GM19025 (cell line): ENCODE measurements around the gene PARD6B.
"Not testable (repeated sequence)": the region's sequence is repeated elsewhere in the genome, so short reads cannot be mapped to it uniquely, and the experiment has no call there.

Source experiments
- ATAC-seq: cut with Tn5 transposase; IDR thresholded peaks from one replicate; pipeline ENCODE4 v1.9.1; 2021; ENCODE audit warnings: mild to moderate bottlenecking, low read depth, moderate library complexity; ENCODE audit not compliant: unreplicated experiment

Gene PARD6B, protein sequence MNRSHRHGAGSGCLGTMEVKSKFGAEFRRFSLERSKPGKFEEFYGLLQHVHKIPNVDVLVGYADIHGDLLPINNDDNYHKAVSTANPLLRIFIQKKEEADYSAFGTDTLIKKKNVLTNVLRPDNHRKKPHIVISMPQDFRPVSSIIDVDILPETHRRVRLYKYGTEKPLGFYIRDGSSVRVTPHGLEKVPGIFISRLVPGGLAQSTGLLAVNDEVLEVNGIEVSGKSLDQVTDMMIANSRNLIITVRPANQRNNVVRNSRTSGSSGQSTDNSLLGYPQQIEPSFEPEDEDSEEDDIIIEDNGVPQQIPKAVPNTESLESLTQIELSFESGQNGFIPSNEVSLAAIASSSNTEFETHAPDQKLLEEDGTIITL

DNA sequence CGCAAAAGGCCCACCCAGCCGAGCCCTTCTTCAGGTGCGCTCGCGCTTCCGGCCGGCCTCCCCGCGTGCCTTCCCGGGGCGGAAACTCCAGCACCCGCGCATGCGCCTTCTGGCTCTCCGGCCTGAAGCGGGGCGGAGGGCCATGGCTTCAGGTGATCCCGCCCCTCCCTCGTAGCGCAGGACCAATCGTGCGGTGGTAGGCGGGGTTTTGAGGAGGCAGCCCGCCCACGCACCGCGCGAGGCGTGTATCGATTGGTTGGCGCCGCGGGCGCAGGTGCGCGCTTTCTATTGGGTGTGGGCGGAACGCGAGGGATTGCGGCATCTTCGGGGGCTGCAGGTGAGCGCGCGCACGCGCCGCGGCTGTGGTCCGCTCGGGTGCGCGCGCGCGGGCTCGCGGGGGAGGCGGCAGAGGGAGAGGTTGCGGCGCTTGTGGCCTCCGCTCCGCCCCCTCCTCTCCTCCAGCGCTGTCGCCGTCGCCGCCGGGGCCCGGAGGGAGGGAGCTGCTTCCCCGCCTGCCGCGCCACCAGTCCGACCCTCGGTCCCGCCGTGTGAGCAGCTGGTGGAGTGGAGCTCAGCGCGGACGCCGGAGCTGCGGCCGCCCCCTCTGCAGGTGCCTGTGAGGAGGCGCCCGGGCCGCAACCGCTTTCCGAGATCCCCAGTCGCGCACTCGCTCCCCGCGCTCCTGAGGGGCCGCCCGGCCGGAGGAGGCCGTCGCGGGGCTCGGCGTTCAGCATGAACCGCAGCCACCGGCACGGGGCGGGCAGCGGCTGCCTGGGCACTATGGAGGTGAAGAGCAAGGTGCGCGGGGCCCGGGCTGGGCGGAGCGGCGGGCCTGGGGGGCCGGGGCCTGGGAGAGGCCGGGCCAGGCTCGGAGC is at the start of gene PARD6B:
PARD6B (plus strand) TSS at position 526 of the 875 bp plus-strand sequence; CDS start at position 733, 207 bp downstream.
- ATAC-seq = peak; percentile 91

DNA sequence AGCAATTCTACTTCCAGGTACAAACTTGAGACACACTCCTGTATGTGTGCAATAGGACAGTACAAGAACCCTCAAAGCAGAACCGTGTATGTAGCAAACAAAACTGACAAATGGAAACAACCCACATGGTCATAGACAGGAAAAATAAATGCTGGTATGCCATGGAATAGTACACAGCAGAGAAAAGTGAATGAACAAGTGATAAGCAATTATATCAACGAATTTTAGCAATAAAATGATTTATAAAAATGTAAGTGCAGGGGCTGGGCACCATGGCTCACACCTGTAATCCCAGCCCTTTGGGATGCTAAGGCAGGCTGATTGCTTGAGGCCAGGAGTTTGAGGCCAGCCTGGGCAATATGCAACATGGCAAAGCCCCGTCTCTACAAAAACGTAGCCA is 49.3 kb upstream of the PARD6B start:
- ATAC-seq = no peak

DNA sequence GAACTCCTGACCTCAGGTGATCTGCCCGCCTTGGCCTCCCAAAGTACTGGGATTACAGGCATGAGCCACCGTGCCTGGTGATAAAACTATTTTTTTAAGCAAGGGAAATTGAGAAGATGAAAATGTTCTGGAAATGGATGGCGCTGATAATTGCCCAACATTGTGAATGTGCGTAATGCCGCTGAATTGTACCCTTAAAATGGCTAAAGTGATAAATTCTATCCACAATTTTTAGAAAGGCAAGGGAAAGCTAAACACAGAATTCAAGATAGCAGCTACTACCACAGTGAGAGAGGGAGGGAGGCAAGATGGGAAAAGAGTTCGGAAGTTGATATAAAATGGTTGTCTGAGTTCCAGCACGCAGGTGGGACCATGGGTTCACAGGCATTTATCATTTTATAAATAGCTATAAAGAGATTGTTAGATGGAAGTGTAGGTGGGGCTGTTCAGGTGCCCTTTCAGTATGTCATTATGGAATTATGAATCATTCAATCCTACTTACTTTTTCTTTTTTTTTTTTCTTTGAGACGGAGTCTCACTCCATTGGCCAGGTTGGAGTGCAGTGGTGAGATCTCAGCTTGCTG is 48.3 kb upstream of the PARD6B start:
- ATAC-seq = no peak

DNA sequence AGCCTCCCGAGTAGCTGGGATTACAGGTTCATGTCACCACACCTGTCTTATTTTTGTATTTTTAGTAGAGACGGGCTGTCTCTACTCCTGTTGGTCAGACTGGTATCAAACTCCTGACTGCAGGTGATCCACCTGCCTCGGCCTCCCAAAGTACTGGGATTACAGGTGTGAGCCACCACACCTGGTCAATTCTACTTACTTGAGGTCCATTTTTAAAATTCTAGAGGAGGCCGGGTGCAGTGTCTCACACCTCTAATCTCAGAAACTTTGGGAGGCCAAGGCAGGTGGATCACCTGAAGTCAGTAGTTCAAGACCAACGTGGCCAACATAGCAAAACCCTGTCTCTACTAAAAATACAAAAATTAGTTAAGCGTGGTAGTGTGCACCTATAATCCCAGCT is 47.8 kb upstream of the PARD6B start:
- ATAC-seq = no peak

DNA sequence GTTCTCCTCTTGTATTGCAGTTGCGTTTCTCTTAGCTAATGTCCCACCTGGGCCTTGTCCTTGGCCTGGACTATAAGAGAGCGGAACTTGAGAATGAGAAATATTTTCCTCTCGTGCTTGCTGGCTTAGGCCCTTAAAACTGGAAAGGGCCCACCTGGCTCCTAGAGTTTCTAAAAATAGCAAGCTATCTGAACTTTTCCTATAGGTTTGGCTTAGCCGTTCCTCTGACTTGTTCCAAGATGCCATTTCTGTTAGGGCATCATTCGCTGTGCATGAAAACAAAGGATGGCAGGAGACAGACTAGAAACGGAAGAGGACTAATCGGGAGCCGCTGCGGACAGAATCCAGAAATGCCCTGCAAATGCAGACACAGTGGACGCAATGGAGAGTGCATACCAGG is 44.6 kb upstream of the PARD6B start:
- no peak for ATAC-seq

DNA sequence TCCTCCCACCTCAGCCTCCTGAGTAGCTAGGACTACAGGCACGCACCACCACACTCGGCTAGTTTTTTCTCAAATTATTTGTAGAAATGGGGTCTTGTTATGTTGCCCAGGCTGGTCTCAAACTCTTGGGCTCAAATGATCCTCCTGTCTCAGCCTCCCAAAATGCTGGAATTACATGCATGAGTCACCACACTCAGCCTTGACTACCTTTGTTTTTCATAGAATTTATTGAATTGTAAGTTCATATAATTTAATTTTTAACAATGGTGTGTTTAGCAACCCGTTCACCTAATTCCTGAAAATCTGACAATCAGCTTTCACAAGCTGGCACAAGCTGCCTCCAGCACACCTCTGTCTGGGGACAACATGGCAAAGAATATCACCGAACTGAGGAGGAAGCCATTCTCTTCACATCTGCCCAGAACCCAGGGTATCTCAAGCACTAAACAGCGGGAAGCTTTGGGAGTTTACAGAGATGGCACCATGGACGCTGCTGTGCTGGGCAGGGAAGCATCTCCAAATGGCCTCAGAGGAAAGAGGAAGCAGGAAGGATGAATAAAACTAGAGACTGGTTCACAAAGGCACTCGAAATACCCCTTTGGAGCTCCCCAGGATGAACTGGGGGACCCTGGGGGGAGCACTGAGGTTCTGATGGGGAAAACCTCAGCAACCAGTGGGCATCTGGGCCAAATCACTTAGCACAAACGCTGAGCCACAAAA is 43.0 kb upstream of the PARD6B start:
- ATAC-seq = no peak

DNA sequence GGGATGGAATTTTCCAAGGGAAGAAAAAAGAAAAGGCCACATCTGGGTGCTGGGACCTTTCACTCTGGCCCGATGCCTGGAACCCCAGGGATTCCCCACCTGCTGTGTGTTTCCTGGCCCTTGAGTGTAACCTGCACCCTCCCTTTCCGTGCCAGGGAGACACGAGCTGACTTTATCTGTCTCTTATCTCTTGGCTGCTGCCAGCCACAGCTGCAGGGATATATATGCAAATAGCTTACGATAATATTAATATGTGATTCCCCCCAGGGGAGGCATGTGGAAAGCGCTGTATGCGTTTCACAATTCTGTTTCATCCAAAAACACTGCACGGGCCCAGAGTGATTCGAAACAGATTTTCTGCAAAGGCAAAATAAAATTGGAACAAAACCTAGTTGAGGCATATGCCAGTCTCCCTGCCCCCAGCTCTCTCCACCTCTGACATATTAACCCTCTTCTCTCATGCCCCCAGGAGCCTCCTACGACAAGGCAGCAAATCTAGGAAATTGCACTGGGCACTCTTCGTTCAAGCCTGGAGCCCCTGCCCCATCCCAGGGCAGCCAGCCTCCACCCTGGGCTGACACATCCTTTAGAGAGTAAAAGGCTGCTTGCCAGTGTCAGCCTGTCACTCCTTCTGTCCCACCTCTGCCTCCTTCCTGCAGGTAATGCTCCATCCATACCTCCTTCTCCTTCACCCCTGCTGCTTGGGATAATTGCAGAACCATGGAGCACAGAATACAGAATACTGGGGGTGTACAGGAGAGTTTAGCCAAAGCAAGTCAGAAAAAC is 41.3 kb upstream of the PARD6B start:
- ATAC-seq = no peak

DNA sequence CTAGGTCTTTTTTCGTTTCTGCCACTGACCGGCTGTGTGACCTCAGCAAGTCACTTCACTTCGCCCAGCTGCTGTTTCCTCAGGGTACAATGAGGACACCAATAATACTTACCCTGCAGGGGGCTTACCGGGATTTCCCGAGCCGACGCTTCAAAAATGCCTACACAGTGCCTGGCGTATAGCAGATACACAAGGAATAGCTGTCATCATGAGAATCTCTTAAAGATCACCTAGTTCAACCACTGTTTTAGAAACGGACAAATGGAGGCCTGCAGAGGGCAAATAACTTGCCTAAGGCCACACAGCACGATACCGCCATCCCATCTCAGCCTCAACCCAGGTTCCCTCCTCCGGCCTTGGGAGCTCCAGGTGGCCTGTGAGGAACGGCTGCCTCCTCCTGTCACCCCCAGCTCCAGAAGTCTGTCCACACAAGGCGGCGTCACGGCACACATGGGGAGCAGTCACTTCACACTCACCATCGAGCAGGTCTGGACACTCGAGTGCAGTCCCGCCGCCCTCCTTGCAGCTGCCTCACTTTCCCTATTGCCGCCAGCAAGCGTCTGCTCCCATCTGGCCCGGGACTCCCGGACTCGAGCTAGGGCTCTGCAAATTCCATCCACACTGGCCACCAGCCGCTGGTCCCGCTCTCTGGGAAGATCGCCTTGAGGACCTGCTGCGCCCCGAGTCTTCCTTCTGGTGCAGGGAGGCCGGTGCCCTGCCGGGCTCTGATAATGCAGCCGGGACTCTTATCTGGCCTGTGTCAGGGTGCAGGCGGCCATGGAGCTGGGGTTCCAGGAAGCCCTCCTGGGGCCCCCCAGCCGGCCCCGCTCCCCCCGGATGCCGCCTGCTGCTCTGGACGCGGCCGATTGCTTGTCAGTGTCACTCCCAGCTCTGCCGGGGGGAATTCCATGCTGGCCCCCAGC is 40.5 kb upstream of the PARD6B start, which contains the start of gene RIPOR3:
RIPOR3 (minus strand) TSS at position 893 of the 923 bp plus-strand sequence; CDS start at position 479, 414 bp downstream.
- ATAC-seq = no peak

DNA sequence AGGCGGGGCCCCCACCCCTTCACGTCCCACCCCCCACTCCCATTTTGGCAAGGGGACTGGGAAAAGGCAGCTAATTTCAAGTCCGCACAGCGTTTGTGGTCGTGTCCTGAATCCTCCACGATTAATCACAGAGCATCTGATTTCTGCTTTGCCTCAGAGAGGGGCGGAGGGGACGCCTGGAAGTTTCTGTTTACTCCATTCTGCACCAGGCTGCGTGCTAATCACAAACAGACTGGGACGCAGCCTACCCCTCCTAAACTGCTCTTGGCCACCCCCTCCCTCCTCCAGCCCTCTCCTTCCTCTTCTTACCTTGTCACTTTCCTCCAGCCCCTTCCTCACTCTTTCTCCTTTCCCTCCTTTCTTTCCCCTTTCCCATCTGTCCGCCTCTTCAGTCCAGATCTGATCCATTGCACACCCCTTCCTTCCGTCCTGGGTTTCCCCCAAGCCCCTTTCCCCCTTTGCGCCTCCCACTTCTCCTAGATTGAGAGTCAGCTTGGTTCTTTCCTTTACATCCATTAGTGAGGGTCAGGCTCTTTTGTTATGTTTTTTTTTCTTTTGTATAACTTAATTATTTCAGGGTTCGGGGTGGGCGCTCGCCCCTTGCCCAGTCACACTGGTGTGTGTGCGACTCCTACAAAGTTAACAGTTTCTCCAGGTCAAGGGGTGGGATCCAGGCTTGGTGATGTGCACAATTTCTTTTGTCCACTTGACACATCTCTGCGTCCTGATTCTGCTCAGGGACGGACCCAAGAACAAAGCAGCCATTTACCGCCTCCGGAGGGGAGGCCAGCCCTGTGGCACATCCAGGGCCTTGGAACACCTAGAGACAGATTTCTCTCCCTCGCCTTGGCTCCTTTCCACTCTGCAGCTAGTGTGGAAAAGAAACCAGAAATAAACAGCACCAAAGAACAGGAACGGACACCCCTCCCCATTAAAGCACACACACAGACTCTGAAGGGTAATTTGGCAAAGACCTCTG is 39.5 kb upstream of the PARD6B start:
- no peak for ATAC-seq

DNA sequence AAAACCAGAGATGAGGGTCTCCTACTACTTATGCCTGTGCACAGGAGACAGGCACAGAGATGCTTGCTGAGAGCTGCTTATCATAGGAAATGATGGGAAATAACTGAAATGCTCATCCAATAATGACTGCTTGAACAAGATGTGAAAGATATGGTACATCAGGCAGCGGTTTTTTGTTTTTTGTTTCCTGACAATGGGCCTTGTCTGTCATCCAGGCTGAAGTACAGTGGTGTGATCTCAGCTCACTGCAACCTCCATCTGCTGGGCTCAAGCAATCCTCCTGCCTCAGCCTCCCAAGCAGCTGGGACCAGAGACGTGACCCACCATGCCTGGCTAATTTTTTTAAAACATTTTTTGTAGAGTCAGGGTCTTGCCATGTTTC is 38.8 kb upstream of the PARD6B start:
- ATAC-seq = no peak

DNA sequence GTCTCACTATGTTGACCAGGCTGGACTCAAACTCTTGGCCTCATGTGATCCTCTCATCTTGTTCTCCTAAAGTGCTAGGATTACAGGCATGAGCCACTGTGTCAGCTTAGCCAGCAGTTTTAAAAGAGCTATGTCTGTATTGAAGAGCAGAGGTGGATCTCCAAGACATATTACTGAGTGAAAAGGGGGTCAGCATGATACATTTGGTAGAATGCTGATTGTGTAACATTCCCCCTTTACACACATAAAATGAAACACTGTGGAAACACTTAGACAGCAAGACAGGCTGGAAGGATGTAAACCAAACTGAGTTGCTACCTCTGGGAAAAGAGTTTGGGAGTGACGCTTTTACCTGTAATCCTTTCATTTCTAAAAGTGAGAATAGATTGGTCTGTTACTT is 38.4 kb upstream of the PARD6B start:
- ATAC-seq = no peak

DNA sequence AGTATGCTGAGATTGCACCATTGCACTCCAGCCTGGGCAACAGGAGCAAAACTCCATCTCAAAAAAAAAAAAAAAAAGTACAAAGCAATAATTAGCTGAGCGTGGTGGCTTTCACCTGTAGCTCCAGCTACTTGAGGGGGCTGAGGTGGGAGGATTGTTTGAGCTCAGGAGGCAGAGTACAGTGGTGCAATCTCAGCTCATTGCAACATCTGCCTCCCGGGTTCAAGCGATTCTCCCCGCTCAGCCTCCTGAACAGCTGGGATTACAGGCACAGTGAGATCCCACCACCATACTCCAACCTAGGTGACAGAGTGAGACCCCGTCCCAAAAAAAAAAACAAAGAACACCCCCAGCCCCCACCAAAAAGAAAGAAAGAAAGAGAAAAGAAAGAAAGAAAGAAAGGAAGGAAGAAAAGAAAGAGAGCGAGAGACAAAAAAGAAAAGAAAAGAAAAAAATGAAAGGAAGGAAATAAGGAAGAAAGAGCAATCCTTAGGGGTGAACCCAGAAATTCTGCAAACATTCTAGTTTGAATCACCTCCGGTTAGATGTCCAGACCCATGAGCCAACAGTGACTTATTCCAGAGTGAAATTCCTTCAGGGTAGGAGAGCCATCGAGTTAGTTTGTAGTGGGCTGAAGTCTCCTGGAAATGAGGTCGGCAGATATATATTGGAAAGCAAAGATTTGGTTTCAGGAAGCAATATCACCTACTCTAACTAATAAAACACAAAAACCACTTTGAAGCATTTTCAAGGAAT is 36.8 kb upstream of the PARD6B start:
- no peak for ATAC-seq

DNA sequence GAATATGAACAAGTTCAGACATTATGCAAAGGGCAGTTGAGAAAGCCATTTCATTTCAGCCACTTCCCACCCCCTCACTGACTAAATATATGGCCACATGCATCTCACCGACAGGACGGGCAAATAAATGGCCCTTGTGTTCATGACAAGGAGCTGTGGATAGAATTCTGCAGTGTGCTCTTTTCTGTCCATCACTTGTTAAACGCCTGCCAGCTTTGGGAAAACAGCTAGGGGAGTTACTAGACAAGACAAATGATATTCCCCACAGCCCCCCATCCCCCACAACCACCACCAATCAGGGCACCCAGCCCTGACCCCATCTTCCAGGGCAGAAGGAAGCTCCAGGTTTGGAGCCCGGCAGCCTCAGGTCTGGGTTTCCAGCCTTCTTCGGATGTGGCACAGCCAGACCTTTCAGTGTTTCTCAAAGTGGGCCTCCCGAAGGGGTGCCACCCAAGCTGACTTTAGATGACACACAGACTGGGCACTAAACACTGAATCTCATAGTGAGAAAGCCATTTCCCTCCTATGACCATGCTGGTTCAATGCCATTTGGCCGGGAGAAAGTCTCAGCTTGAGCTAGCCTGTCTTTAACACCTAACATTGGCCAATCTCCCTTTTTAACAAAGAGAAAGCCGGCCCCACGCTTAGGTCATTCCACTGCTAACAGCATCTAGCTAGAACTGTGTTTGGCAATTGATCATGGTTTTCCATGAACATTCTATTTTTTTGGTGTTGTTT is 36.1 kb upstream of the PARD6B start:
- no peak for ATAC-seq

DNA sequence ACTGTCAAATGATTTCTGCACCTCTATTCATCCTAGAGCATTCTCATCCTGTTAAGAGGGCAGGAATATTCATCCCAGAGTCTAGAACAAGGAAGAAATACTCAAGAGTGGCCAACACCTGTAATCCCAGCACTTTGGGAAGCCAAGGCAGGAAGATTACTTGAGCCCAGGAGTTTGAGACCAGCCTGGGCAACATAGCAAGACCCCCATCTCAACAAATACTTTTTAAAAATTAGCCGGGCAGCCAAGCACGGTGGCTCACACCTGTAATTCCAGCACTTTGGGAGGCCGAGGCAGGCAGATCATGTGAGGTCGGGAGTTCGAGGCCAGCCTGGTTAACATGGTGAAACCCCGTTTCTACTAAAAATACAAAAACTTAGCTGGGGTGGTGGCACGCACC is 33.1 kb upstream of the PARD6B start:
- not testable (repeated sequence) for ATAC-seq

DNA sequence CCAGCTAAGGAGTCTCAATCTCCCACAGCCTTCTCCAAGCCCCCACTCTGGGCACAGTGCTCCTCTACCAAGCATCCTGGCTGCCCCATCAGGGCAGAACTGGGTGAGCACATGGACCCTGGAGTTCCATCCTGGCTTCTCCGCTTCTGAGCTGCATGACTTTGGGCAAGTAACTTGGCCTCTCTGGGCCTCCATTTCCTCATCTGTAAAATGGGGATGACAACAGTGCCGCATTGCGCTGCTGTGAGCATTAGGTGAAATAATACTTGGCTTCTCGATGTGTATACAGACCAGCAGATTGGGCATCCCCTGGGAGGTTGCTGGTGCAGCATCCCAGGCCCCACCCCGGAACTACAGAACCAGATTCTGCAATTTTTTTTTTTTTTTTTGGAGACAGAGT is 31.7 kb upstream of the PARD6B start:
- ATAC-seq = no peak
